HG03095 (cell line): Measurements from ENCODE around the gene MIA2.
"Not testable (repeated sequence)": the region's sequence is repeated elsewhere in the genome, so short reads cannot be mapped to it uniquely, and the experiment has no call there.

ENCODE experiments used
- ATAC-seq: cut with Tn5 transposase; IDR thresholded peaks from one replicate; pipeline ENCODE4 v1.9.1; 2021; ENCODE audit warnings: moderate library complexity; ENCODE audit not compliant: unreplicated experiment

MIA2 gene

DNA sequence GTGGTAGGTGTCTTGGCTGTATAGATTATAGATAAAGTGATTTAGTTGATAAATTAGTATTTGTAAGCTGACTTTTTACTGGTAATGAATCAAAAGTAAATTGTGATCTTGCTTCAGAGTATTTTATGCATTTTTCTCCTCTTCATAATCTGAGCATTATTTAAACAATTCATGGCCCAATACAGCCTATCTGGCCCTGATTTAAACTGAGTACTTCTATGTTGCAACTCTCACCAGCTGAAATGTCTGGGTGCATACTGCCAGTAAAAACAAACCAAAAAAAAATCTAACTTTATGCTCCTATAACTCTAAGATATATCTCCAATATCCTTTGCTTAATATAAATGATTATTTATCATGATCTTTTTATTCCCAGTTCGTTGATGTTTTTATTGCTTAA is 86.6 kb downstream of the MIA2 start:
- ATAC-seq, result no peak

DNA sequence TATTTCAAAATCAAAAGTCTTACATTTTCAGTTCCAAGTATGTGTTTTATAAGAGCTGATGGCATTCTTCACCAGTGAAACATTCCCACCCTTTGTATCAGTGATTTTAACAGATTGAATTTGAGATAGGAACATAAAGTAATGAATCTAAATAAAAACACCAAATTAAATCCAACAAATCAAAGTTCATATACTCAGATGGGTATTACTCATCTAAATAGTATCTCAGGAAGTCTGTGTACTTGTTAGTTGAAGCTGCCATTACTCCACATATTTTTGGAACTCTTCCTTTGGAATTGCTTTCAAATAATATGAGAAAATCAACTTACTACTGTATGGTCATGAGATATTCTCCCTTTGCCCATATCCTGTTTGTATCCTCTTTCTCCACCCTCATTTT is 89.1 kb downstream of the MIA2 start:
- no peak for ATAC-seq

- no peak for ATAC-seq
These were observed 90.4 kb downstream of the MIA2 start for GRCh38 chr14:39324097-39324496.

GRCh38 chr14:39339003-39339402 is 105.3 kb downstream of the MIA2 start:
- no peak for ATAC-seq

- not testable (repeated sequence) for ATAC-seq
These were observed 107.4 kb downstream of the MIA2 start for GRCh38 chr14:39341126-39341525.

DNA sequence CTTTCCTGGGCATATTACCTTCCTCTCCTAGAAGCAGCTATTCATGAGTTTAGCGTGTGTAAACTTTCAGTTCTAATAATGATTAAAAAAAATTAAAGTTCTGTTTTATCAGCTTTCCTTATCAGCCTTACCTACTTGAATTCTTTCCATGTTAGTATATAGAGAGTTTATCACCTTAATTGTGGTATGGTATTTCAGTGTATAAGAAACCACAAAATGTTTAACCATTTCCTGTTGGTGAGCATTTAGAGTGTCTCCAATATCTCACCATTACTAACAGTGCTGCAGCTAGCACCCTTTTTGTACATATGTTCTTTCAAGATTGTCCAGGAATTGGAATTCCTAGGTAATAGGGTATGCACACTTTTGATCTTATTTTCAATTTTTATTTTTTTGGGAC is 109.1 kb downstream of the MIA2 start:
- no peak for ATAC-seq

DNA sequence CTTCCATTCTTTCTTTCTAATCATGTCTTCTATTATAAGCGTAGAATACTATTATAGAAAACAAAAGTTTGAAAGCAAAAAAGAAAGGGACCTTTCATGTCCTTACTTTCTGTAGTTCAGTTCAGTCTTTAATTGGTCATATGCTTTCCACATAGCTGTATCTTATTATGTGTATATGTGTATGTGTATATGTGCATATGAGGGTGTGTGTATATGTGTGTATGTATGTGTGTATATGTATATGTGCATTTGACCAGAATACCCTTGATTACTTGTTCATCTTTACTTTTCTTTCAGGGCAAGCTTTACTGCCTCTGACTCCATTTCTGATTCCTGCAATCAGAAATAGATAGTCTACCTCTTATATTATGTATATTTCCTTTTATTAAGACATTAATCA is 109.9 kb downstream of the MIA2 start:
- no peak for ATAC-seq

DNA sequence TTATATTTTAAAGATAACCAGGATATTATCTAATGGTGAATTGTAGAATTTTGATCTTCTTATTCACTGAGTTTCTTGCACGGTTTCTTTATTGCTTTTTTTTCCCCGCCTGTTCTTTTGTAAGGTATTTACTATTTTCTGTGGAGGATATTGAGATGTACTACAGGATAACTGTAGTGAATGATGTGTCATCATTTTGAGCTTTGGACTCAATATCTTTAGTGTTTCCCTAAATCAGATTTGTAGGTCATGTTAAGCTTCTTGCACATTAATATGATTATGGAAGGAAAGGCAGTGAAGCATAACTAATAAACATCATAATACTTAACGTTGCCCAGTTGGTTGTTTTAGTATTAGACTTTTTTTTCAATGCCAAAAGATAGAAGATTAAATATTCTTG is 117.2 kb downstream of the MIA2 start:
- ATAC-seq, result no peak

- ATAC-seq, result no peak
These were observed 118.0 kb downstream of the MIA2 start for GRCh38 chr14:39351708-39352107.

DNA sequence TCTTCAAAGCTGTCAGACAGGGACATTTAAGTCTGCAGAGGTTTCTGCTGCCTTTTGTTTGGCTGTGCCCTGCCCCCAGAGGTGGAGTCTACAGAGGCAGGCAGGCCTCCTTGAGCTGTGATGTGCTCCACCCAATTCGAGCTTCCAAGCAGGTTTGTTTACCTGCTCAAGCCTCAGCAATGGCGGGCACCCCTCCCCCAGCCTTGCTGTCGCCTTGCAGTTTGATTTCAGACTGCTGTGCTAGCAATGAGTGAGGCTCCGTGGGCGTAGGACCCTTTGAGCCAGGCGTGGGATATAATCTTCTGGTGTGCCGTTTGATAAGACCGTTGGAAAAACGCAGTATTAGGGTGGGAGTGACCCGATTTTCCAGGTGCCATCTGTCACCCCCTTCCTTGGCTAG is 125.4 kb downstream of the MIA2 start:
- not testable (repeated sequence) for ATAC-seq

DNA sequence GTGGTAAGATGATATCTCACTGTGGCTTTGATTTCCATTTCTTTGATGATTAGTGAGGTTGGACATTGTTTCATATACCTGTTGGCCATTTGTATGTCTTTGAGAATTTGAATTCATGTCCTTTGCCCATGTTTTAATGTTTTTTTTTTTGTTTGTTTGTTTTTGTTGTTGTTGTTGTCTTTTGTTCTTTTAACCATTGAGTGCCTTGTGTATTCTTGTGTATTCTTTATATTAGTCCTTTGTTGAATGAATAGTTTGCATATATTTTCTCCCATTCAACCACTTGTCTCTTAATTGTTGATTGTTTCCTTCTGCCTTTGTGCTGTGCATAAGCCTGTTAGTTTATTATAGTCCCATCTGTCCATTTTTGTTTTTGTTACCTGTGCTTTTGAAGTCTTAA is 126.6 kb downstream of the MIA2 start:
- no peak for ATAC-seq

DNA sequence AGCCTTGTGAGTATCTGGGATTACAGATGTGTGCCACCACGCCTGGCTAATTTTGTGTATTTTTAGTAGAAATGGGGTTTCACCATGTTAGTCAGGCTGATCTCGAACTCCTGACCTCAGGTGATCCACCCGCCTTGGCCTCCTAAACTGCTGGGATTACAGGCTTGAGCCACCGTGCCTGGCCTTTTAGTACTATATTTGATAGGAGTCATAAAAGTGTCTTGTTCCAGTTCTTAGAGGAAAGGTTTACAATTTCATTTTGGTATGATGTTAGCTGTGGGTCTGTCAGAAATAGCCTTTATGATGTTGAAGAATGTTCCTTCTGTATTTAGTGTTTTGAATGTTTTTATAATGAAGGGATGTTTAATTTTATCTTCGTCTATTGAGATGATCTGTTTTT is 127.8 kb downstream of the MIA2 start:
- ATAC-seq, result not testable (repeated sequence)

- ATAC-seq, result no peak
These were observed 130.8 kb downstream of the MIA2 start for GRCh38 chr14:39364509-39364908.

- no peak for ATAC-seq
These were observed 131.6 kb downstream of the MIA2 start for GRCh38 chr14:39365354-39365753.

- ATAC-seq, result no peak
These were observed 133.0 kb downstream of the MIA2 start for GRCh38 chr14:39366460-39367386.

DNA sequence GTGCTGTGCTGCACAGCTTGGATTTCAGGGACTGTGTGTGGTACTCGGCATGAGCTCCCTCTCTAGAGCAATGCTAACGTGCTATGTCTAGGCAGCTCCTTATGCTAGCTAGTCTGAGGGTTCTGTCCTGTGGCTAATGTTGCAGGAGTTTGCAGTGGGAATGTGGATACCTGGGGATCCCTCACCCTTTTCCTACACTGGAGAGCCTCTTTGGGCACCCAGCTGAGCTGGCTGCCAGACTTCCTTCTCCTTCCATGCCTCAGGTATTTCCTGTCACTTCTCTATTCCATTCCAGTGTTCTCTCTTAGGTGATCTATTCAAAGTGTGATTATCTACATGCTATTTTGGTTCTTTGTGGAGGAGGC is 133.7 kb downstream of the MIA2 start:
- ATAC-seq, result no peak

DNA sequence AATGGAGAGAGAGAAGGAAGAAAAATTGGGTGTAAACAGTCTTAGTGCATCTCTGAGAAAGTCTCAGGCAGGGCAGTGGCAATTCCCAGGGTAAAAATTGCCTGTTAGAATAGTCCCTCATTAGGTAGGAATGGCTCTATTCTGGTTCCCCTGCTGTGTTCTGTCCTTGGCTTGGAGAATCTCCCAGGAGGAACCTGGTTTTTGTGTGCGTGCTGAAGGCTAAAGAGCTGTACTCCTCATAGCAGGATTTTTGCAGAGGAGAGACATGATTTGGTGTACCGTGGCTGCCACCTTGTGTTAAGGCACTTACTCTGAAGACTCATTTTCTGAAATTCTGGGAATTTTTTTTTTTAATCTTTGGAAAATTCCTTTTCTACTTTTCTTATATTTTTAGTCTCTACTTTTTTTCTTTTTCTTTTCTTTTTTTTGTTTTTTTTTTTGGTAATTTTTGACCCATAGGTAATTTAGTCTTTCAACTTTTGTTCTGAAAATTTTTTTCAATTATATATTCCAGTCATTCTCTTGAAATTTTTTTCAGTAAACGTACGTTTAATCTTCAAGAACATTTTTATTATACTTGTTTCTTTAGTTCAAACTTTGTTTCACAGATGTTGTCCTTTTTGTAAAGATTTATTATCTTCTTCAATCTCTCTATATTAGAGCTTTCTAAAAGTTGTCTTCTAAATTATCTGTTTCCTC is 134.7 kb downstream of the MIA2 start:
- ATAC-seq, result no peak

DNA sequence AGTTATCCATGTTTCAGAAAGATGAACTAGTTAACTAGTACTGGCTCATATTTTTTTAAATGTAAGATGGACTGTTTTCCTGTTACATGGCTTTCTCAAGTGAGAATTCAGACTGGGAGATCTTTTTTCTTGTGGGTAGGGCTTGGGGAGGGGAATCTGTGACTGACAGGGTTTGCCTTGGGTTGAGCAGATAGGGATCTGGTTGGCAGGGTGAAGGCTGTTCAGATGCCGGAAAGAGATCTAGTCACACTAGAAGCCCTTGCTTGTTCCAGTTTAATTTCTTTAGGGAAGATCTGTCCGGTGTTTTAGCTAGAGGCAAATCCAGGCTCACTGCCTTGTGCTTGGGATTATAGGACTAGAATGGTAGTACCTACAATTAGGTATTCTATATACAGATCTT is 135.3 kb downstream of the MIA2 start:
- no peak for ATAC-seq

GRCh38 chr14:39370415-39370814 is 136.7 kb downstream of the MIA2 start:
- ATAC-seq, result no peak

DNA sequence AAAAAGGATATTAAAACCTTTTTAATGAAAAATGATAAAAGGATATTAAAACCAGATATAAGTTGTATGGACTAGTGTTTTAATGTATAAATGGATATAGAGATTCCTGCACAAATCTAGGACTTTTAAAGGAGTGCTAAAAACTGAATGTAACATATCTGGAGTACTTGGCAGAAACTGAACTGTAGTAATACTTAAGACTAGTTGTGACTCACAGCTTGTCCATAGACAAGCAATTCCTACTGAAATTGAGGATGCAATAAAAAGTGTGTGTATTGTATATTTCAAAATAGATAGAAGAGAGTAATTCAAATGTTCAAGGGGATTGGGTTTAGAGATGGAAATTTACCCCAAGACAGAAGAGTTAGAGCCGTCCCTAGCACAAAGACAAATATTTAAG is 138.9 kb downstream of the MIA2 start:
- no peak for ATAC-seq

- ATAC-seq, result no peak
These were observed 141.1 kb downstream of the MIA2 start for GRCh38 chr14:39374851-39375250.

DNA sequence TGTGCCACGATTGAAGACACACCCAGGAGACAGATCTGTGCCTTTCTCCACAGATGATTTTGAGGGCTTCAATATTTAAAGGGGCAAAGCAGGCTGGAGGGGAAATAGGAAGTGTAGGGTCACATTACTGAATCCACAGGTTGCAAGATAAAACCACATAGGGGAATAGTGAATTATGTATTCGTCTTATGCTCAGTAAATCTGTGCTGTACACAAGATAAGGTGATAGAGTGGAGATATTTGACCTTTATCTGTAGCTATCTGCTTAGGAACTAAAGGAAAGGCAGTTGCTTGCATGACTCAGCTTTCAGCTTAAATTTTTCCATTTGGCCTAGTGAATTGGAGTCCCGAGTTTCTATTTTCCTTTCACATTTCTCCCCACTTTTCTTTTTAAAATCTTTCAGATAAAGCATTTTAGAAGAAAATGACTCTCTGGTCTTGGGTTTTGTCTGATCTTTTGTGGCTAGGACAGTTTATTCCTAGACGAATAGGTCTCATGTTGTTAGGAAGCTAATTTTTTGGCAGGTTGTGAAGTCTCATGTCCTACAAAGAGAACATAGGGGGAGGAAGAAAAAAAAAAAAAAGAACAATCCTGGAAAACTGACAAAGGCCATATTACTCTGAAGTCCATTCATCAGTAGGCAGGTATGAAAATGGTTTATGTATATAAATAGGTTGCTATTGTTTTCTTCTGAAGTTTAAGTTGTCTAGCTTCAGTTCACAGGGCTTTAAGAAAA is 143.1 kb downstream of the MIA2 start:
- no peak for ATAC-seq
